NCI-H1105 (cell line): ENCODE results near the gene KCP.
"Not testable (repeated sequence)": the region's sequence is repeated elsewhere in the genome, so short reads cannot be mapped to it uniquely, and the experiment has no call there.

Experiments used
- DNase-seq: peaks from one replicate; lab custom pipeline; 2025; lab: John Stamatoyannopoulos, UW

The KCP gene

DNA sequence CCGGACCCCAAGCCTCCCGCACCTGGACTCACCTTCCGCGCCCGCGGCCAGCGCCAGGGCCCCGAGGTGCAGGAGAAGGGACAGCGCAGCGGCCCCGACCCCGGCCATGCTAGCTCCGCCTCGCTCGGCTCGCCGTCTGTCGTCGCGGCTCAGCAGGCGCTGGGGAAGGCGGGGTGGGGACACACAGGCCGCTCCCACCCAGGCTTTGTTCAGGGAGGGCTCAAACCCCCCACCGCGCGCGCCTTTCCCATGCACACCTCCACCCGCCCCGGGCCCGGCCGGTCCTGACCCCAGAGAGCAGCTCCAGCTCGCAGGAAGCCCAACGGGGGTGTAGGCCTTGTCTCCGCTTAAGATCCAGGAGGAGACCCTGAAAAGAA is at the start of gene KCP:
Gene KCP, minus strand, starts transcription at position 141 of the 377 bp plus-strand sequence. Its CDS starts 33 bp downstream, at position 108.
- no peak for DNase-seq

DNA sequence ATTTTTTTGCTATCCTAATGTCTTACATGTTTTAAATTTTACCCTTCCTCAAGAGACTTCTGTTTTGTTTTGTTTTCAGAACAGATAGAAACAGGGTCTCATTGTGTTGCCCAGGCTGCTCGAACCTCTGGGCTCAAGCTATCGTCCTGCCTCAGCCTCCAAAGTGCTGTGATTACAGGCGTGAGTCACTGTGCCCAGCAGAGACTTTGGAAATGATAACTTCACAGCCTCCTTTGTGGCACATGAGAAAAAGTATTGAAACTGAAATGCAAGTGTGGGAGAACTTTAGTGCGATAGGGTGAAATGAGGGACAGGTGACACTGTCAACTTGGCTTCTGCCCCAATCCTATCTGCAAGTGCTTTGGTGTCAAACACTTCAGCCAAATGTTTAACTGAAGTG is 48.8 kb upstream of the KCP start:
- DNase-seq, result no peak

DNA sequence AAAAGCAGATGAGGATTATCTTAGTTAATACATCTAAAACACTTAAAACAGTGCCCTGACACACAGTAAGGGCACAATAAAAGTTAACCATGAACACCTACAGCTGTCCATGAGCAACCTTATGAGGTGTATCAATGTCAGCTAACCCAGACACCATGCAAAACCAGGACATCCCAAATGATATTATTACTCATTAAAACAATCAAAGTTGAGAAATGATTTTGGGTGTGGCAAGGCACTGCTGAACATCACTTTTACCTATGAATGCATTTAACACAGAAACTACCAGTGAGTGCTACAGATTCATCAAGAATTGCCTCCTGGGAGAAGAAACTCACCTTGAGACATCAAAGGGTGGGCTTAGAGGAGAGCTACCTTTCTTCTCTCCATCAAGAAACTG is 45.5 kb upstream of the KCP start:
- DNase-seq, result no peak

DNA sequence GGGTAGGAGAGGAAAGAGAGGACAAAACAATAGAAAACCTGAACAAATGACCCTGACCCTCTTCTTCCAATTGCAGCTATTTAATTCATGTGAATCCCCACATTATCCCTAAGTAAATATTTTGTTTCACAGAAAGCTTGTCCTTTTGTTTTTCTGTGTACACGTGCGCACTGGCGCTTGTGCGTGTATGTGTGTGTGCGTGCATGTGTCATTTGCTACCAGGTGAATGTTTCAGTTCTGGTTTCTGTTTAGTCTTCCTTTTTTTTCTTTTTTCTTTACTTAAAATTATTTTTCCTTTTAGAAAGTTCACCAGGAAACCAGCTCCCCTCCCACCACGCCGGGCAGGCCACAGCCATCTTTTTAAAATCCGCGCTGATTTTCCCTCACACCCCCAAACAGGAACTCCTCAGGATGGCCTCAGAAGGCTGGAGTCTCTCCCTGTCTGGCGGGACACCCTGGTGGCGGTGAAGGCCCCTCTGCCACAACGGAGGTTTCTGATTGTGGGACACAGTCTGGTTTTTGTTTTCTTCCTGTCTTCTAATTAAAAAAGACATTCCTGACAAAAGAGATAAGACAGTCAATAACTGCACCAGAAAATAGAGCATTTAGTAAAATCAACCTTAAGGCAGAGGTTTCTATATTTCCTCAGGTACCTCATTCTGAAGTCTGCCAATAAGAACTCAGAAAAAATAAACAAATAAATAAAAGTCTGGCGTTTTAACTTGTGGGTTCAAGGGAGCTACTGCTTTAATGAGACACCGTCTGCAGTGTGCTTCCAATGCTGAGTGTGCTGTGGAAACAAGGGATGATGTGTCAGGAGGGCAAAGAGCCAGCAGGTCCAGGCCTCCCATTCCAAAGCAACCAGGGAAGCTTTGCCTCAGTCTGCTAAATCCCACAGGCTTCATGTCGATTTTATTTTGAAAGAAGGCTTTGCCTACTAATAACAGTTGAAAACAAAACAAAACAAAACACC is 44.6 kb upstream of the KCP start:
- no peak for DNase-seq

DNA sequence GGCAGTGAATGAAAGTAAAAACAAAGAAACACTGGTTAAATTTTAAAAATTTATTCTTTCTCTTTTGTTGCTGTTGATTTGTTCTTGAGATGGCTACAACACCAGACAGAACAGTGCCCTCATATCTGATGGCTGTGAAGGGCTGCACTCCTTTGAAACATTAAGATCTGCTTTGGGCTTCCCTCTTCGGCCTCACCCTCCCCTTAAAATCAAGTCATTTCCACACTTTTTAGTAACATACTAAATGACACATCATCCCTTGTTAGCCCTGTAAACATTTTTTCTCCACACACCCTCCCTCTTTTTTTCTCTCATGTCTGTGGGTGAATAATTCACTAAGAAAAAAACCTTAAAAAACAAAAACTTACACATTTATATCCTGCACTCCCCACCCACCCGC is 43.6 kb upstream of the KCP start:
- DNase-seq, result no peak

DNA sequence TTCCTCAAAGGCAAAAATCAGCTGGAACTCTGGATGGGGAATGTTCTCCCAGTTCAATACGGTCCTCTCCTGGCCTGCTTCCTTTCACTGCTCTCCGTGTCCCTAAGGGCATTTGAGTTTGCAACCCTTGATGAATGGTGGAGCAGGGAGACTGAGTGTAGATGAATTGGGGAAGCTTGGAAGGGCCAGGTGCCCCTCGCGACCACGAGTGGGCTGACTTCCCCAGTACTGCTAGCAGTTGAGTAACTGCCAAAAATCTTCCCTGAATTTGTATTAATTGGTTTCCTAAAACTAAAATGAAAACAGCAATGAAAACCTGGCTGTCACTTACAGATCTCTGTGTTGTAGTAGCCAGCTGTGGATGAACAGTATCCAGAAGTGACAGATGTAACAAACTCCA is 40.8 kb upstream of the KCP start:
- no peak for DNase-seq

DNA sequence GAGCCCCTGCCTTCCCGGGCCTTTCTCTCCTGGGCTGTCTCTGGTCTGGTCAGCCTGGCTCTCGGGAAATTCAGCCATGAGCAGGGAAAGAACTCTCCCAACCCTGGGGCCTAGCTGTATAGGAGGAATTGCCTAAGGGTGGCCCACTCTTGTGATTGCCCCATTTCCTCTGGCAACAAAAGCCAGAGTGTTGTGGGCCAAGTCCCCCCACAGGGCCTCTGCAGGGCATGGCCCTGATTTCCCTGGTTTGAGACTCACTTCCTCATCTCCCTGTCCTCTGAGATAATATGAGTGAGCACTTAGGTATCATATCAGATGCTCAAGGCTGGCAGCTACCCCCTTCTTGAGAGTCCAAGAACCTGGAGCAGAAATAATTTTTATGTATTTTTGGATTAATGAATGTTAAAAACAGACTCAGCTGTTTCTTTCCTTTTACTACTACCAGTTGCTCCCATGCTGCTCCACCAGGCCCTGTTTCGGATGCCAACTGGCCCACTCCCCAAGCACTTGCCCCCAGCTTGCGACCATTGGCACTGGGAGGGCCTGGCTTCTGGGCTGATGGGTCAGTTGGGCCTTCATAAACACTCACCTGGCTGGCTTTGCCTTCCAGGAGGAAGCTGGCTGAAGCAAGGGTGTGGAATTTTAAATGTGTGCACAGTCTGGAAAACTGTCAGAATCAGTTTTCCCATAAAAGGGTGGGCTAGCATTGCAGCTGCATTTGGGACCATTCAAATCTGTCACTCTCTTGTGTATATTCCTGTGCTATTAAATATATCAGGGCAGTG is 38.7 kb upstream of the KCP start:
- no peak for DNase-seq

DNA sequence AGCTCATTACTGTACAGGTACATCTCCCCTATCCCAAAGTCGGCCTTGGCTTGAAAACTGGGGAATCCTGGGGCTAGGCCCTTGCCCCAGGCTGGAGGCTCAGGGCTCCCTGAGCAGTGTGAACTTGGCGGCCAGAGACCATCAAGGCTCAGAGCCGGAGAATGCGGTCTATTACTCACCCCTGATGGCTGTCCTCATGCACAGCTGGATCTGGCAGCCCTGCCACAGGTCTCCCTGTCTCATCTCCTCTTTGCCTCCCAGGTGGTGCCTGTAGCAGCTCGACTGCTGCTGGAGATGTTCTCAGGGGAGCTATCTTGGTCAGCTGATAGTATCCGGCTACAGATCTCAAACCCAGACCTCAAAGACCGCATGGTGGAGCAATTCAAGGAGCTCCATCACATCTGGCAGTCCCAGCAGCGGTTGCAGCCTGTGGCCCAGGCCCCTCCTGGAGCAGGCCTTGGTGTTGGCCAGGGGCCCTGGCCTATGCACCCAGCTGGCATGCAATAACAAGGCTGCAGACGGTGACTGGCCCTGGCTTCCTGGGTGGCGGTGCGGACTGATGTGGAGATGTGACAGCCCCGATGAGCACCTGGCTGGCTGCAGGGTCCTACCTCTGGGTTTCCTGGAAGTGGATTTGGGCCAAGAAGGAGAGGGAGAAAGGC is 37.9 kb upstream of the KCP start:
- DNase-seq, result no peak

DNA sequence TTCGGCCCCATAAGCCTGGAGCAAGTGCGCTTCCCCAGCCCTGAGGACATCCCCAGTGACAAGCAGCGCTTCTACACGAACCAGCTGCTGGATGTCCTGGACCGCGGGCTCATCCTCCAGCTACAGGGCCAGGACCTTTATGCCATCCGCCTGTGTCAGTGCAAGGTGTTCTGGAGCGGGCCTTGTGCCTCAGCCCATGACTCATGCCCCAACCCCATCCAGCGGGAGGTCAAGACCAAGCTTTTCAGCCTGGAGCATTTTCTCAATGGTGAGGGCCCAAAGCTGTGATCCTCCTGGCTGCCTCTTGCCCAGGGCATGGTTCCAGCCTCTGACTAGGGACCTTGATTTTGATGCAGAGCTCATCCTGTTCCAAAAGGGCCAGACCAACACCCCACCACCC is 37.3 kb upstream of the KCP start:
- no peak for DNase-seq

DNA sequence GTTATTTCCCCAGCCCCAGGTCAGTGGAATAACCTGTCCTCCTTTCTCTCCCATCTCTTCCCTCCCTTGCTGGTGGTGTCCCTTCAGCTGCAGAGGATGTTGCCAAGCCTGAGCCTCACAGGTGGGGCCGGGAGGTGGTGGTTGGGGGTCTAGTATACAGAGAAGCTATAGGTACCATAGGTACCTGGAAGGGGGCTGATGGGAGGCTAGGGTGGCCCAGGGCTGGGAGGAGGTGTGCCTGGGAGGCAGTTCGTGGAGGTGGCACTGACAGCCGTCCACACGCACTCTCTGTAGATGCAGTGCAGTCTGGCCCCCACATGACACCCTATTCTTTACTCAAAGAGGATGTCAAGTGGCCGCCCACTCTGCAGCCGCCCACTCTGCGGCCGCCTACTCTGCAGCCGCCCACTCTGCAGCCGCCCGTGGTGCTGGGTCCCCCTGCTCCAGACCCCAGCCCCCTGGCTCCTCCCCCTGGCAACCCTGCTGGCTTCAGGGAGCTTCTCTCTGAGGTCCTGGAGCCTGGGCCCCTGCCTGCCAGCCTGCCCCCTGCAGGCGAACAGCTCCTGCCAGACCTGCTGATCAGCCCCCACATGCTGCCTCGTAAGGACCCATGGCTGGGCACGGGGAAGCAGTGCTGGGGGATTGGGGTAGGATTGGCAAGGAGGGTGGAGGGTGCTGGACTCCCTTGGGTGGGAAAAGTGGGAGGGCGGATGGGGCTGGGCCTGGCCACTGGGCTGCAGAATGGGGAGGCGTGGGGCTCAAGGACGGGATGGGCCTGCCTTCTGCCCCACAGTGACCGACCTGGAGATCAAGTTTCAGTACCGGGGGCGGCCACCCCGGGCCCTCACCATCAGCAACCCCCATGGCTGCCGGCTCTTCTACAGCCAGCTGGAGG is 36.7 kb upstream of the KCP start:
- no peak for DNase-seq

DNA sequence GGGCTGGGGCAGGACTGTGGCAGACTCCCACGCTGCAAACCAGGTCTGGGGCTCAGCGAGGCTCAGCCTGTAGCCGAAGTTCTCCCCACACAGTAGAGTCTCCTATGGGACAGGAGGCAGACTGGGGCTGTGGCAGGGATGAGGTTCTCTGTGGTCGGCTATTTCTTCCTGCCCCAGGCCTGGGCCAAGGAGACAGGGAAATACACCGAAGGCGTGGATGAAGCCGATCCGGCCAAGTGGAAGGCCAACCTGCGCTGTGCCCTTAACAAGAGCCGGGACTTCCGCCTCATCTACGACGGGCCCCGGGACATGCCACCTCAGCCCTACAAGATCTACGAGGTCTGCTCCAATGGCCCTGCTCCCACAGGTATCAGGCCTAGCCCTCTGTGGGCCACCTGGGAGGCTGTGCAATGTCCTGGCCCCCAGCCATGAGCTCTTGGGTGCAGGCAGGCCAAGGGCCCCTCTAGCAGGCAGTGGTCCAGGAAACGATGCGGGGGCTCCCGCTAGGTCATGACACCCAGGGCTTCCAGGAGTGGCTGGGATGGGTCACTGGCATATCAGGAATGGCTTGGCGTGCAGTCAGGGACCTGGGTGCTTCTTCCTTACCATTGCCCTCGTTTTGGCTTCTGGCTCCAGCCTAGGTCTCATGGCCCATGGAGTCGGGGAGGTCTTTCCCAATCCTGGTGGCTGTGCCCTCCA is 35.3 kb upstream of the KCP start:
- DNase-seq, result no peak

DNA sequence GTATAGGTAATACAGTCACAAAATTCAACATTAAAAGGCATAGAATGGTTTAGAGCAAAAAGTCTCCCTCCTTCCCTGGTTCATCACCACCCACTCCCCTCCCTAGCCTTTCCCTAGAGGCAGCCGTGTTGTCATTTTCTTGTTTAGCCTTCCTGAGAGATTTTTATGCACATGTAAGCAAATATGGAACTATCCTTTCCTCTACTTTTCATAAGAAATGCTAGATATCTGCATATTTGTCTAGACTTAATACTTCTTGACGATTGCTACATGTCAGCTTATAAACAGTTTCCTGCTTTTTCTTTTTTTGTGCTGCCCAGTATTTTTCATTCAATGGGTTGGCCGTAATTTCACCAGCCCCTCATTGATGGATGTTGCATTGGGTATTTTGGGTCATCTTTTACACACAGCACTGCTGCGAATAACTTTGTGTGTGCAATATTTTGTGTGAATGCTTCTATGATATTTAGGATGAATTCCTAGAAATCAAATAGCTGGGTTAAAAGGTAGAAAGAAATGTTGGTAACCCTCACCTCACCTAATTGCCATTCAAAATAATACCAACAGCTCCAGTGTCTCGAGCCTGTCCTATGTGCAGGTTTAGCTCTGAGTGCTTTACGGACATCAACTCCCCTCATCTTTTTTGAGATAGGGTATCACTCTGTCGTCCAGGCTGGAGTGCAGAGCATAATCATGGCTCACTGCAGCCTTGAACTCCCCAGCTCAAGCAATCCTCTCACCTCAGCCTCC is 34.2 kb upstream of the KCP start:
- DNase-seq, result no peak

DNA sequence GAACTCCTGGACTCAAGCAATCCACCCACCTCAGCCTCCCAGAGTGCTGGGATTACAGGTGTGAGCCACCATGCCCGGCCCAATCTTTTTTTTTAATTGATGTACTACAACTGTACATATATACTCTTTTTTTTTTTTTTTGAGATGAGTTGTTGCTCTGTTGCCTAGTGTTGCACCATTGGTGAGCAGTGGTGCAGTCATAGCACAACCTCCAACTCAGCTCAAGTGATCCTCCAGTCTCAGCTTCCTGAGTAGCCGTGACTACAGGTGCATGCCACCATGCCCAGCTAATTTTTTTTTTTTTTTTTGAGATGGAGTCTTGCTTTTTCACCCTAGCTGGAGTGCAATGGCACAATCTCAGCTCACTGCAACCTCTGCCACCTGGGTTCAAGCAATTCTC is 32.7 kb upstream of the KCP start:
- DNase-seq, result not testable (repeated sequence)

DNA sequence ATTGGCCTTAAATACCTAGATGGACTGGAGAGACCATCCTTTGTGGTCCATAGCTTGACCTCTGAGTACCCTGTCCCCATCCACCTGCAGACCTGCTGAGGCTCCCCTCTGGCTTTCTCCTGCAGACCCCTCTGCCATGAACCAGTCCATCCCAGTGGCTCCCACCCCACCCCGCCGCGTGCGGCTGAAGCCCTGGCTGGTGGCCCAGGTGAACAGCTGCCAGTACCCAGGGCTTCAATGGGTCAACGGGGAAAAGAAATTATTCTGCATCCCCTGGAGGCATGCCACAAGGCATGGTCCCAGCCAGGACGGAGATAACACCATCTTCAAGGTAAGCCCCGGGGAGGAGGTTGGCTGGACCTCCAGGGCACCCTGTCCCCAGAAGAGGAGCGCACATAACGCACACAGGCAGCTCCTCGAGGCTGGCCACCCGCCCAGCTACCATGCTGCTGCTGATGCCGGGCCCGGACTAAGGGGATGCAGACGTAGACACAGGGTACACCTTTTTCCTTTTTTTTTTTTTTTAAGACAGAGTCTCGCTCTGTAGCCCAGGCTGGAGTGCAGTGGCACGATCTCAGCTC is 31.5 kb upstream of the KCP start:
- no peak for DNase-seq

DNA sequence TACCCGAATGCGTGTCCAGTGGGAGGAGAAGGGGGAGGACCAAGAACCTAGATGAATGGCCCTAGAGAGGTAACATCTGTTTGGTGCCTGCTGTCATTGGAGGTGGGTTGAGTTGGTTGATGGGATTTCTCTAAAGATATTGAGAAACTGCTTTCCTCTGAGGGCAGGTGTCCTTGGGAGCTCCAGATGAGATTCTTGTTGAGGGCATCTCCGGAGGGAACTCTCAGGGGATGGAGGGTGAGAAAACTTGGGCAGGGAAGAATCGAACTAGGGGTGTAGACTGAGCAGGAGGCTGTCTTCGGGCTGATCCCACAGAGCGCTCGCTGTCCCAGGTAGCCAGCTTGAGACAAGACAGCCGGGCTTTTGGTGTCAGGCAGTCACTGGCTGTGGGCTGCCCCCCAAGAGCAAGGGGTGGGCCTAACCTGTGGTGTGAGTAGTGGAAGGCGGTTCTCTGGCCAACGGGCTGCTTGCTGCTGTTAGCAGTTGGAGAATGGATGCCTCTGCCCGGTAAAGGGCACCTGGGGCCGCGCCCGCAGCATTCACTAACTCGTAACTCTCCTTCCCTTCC is 30.9 kb upstream of the KCP start:
- DNase-seq, result no peak

DNA sequence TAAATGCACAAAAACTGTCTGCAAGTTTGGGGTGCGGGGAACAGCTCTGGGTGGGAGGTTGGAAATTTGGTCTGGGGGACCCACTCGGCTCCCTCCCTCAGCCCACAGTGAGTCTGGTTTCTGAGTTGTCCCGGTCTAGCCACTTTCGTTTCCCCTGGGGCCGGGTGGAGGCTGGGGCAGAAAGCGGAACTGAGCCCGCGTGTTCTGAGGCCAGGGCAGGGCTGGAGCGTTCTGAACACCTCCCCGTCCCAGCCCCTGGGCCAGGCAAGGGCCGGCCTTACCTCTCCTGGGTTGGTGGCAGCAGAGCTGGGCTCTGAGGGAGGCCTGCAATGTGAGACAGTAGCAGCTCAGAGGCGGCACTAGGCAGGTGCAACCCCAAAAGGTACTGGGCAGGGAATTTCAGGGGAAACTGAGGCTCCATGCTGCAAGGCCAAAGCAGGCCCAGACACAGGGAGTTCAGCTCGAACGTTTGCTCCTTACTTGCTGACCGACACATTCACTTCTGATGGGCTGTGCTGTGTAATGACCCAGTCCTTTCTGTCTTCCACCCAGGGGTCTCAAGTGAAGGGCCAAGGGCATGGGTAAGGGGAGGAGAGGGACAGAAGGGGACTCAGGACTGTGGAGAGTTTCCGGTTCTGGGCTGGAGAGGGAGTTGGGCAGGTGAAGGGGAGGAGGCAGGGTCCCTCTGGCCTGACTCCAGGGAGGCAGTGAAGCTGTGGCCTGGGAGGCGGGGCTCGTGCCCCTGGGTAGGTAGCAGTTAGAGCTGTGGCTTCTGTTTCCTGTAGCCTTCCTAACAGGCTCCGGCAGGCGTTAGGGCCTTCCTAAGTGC is 30.2 kb upstream of the KCP start:
- DNase-seq, result no peak

DNA sequence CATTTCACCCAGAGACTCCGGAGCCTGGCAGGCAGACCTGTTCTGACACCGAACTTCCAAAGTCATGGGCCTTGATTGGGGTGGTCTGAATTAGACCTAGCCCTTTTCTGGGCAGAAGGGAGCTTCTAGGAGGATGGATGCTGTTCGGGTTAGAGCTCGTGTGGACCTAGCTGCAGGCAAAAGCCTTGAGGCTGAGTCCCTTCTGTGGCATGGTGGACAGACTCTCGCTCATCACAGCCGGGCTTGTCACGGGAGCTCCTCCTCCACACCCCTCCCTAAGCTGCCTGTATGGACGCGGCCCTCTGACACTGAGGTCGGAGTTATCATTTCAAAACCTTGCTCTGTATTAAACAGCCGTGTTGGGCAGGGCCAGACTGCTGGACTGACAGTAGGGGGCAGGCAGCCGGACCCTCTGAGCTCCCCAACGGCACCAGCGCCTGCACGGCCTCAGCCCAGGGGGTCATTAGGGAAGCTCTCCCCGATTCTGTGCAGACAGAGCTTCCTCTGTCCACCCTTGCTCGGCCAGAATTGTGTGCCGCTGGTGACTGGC is 29.4 kb upstream of the KCP start:
- DNase-seq, result no peak
